ENCODE results near the gene SLN. TPM values are rescaled to one million over a fixed set of nuclear protein-coding genes. Genes with fewer than 3 reads are reported as not detected.

The SLN gene
- total RNA-seq, 1 experiment from 2014 or later = not detected

GRCh38 chr11:107683807-107684206 lies 28.0 kb downstream of the SLN start:
- no peak for DNase-seq (ENCODE audit: low spot score)

GRCh38 chr11:107683061-107683460 lies 28.8 kb downstream of the SLN start:
- no peak for DNase-seq (ENCODE audit: low spot score)

- no peak for DNase-seq (ENCODE audit: low spot score)
Measured at GRCh38 chr11:107682572-107682971, 29.3 kb downstream of the SLN start.

- DNase-seq (ENCODE audit: low spot score) = no peak
Measured at GRCh38 chr11:107682171-107682570, 29.7 kb downstream of the SLN start.

GRCh38 chr11:107679255-107680024 lies 32.4 kb downstream of the SLN start:
- DNase-seq (ENCODE audit: low spot score) = no peak

GRCh38 chr11:107678632-107678971 lies 33.3 kb downstream of the SLN start:
- no peak for DNase-seq (ENCODE audit: low spot score)

- no peak for DNase-seq (ENCODE audit: low spot score)
Measured at GRCh38 chr11:107677924-107678631, 33.8 kb downstream of the SLN start.

GRCh38 chr11:107676336-107677057 lies 35.4 kb downstream of the SLN start:
- DNase-seq (ENCODE audit: low spot score) = no peak

GRCh38 chr11:107675902-107676301 lies 36.0 kb downstream of the SLN start:
- no peak for DNase-seq (ENCODE audit: low spot score)

- DNase-seq (ENCODE audit: low spot score) = no peak
Measured at GRCh38 chr11:107669893-107670601, 41.8 kb downstream of the SLN start.

- no peak for DNase-seq (ENCODE audit: low spot score)
Measured at GRCh38 chr11:107669191-107669740, 42.6 kb downstream of the SLN start.

- DNase-seq (ENCODE audit: low spot score) = no peak
Measured at GRCh38 chr11:107666911-107667613, 44.8 kb downstream of the SLN start.

GRCh38 chr11:107665018-107665417 lies 46.8 kb downstream of the SLN start:
- no peak for DNase-seq (ENCODE audit: low spot score)

GRCh38 chr11:107661656-107662055 lies 50.2 kb downstream of the SLN start:
- no peak for DNase-seq (ENCODE audit: low spot score)

GRCh38 chr11:107660066-107660465 lies 51.8 kb downstream of the SLN start:
- DNase-seq (ENCODE audit: low spot score) = no peak

GRCh38 chr11:107659310-107659709 lies 52.5 kb downstream of the SLN start:
- DNase-seq (ENCODE audit: low spot score) = no peak

Other genes starting within 250 kb of the SLN start
- 5.8 and 7.3 TPM in 2 replicates for gene ALKBH8, start 146.3 kb downstream of the SLN start, total RNA-seq (2014; rRNA removed; shearing (Covaris generic))
- gene ELMOD1, start 120.9 kb downstream of the SLN start, total RNA-seq (2014; rRNA removed; shearing (Covaris generic)) = 0.05 TPM in 1 of 2 replicates, not detected in the other
- 11.2 and 13.8 TPM in 2 replicates for gene SLC35F2, start 146.7 kb upstream of the SLN start, total RNA-seq (2014; rRNA removed; shearing (Covaris generic))
- gene RAB39A, start 216.4 kb upstream of the SLN start, total RNA-seq (2014; rRNA removed; shearing (Covaris generic)) = 0.62 and 1.3 TPM in 2 replicates

All from A172 (cell line).